RCC 7860 (cell line): Measurements from ENCODE around the gene WWOX.
"Not testable (repeated sequence)": the region's sequence is repeated elsewhere in the genome, so short reads cannot be mapped to it uniquely, and the experiment has no call there.

Experiments used
- DNase-seq: peaks from one replicate; pipeline ENCODE4 v3.0.0-alpha.2; 2015; ENCODE audit warnings: low spot score
- FAIRE-seq: peaks from 2 replicates; lab custom pipeline; 2012; peaks lifted over from hg19 to GRCh38; lab: Jason Lieb, UNC

Gene WWOX

DNA sequence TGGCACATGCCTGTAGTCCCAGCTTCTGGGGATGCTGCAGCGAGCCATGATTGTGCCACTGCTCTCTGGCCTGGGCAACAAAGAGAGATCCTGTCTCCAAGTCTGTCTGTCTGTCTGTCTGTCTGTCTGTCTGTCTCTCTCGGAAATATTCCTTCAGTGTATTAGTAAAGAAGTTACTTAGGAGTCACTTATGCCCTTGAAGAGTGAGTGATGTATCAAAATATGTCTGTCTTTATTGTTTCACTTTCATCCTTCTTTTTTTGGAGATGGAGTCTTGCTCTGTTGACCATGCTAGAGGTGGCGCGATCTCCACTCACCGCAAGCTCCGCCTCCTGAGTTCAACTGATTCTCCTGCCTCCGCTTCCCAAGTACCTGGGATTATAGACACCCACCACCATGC, 410.5 kb downstream of the WWOX start:
- FAIRE-seq (no peak), DNase-seq (no peak)

GRCh38 chr16:78510496-78510895, 411.0 kb downstream of the WWOX start:
- no peak for FAIRE-seq

GRCh38 chr16:78513838-78514237, 414.4 kb downstream of the WWOX start:
- FAIRE-seq: no peak
- DNase-seq: no peak

More at GRCh38 chr16:78510496-78510895, 411.0 kb downstream of the WWOX start:
- no peak for DNase-seq

- FAIRE-seq: not testable (repeated sequence)
Measured at GRCh38 chr16:78514888-78515287, 415.4 kb downstream of the WWOX start.

DNA sequence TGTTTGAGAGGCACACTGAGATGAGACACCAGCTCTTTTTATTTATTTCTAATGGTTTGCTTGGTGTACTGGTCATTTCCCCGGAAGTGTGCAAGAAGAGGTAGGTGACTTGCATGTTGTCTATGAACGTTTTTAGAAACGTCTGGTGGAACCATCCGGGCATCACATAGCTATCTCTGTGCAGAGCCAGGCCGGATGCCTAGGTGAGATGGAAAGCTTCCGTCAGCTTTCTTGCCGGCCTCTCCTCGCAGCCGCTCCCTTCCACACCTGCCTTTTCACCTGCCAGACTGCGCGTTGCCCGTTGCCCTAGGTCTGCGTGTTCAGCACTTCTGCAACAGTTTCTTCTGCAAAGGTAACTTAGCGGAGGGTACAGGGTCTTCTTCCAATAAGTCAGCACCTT, 416.0 kb downstream of the WWOX start:
- FAIRE-seq: no peak
- no peak for DNase-seq

More at GRCh38 chr16:78514888-78515287, 415.4 kb downstream of the WWOX start:
- not testable (repeated sequence) for DNase-seq

GRCh38 chr16:78516006-78516736, 416.7 kb downstream of the WWOX start:
- FAIRE-seq: no peak
- no peak for DNase-seq

GRCh38 chr16:78519896-78520295, 420.4 kb downstream of the WWOX start:
- no peak for FAIRE-seq
- DNase-seq: no peak

DNA sequence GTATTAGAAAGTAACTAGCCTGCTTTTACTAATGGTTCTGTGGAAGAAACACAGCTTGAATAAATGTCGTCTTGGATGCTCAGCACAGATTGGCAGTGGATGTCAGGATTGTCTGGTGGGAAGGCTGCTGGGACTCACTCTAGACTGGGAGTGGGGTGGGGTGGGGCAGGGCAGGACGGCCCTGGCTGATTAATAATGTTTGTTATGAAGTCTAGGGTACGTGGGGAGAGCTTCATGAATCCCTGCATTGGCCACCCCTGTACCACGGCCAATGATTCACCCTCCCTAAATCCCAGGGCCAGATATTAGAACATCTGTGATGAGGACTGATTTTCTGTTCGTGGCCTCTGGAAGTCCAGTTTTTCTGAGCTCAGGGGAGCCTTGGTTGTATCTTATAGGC, 421.0 kb downstream of the WWOX start:
- FAIRE-seq (no peak), DNase-seq (no peak)

GRCh38 chr16:78522327-78522726, 422.9 kb downstream of the WWOX start:
- no peak for FAIRE-seq
- no peak for DNase-seq

DNA sequence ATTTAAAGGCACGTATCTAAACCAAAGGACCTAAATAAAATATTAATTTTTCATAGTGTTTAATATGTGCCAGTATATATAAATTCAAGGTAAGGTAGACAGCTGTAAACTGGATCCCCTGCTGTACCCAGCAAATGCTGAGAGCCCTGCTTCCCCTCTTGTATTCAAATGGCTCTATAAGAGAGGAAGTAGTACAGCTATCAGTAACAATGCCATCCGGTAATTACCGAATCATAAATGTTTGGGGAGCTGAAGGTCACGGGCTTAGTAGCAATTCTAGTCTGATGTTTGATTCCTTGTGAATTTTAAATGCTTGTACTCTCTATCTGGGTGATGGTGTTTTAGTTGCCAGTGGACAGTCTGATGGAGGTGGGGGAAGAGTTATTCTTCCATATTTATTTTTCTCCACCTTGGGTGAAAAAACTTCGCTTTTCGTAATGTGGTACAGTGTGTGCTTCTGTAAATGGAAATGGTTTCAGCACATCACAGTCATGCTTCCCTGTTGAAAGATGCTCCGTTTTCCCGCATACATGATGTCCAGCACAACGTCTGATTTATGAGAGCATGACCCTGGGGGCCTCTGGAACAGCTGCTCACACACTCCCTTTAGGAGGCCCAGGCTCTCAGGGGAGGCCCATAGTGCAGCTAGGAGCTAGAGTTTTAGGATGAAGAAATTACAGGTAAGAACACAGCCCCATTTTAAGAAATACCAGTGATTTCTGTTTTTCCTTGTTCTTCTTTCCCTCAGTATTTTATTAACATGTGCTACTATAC, 423.9 kb downstream of the WWOX start:
- DNase-seq: no peak

GRCh38 chr16:78524066-78524595, 424.7 kb downstream of the WWOX start:
- no peak for DNase-seq
- FAIRE-seq: no peak

More for the DNA sequence above, 423.9 kb downstream of the WWOX start:
- no peak for FAIRE-seq

- DNase-seq (no peak), FAIRE-seq (no peak)
Measured at GRCh38 chr16:78528265-78528664, 428.8 kb downstream of the WWOX start.

GRCh38 chr16:78529881-78530280, 430.4 kb downstream of the WWOX start:
- FAIRE-seq (no peak), DNase-seq (no peak)

DNA sequence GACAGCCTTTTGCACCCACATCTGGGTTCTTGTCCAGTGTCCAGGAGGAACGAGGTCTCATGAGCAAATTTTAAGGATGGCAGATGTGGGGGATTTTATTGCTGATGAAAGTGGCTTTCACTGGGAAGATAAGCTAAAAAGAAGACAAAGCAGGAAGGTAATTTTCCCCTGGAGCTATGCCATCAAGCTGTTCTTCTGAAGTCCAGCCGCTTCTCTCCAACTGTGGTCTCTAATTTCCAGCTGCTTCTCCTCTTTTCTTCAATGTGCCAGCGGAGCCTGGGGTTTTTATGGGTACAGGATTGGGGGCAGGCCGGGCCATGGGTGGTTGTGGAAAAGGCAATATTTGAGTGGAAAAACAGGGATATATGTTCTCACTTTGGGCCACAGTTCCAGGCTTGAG, 430.8 kb downstream of the WWOX start:
- no peak for DNase-seq
- FAIRE-seq: no peak

DNA sequence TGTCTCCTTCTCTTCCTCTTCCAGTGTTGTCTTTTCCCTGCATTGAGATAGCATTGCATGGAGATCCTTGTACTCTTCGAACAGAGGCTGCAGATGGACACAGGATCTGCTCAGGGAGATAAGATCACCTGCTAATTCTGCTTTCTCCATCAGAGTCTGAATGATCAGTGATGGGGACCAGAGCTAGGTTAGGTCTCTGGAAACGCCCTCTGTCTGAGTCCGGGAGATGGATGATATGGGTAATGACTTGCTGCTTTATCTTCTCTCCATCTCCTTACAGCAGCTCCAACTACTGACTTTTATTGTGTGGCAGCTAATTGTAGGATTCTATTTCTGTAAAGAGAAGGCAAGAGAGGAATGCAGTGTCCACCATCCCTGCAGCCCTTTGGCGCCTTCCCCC, 435.6 kb downstream of the WWOX start:
- no peak for FAIRE-seq

GRCh38 chr16:78537511-78537910, 438.1 kb downstream of the WWOX start:
- no peak for DNase-seq
- no peak for FAIRE-seq

More for the DNA sequence above, 435.6 kb downstream of the WWOX start:
- no peak for DNase-seq

DNA sequence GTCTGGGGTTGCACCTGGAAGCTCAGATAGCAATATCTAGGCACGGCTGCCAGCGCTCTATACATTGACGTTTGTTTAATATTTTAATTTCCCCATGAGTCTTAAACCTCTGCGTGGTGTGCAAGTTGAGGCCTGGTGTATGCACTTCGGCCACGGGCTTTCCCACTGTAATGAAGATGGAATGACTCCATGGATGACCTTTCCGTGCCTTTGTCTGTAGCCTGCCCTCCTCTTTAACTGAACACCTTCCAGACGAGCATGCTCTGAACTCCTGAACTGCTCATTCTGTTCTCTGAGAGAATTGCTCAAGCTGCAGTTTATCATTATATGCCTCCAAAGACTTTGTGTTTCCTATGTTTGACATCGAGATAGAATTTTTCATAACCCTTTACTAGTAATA, 438.8 kb downstream of the WWOX start:
- no peak for FAIRE-seq

DNA sequence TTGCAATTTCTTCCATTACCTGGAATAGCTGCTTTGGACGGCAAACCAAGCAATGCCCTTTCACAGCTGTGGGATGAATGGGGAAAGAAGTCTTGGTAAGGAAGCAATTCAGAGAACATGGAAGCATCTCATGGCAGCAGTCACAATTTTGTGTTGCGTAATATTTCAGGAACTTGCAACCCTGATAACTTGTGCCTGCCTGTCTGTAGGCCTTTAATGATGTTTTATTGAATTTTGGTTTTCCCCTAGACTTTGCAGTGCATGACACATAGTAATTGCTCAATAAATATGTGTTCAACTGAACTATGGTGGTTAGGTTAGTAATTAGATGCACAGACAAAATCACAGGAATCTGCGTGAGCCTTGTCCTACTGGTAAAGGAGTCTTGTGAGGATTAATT, 439.5 kb downstream of the WWOX start:
- FAIRE-seq (no peak), DNase-seq (no peak)

More for the DNA sequence above, 438.8 kb downstream of the WWOX start:
- no peak for DNase-seq

DNA sequence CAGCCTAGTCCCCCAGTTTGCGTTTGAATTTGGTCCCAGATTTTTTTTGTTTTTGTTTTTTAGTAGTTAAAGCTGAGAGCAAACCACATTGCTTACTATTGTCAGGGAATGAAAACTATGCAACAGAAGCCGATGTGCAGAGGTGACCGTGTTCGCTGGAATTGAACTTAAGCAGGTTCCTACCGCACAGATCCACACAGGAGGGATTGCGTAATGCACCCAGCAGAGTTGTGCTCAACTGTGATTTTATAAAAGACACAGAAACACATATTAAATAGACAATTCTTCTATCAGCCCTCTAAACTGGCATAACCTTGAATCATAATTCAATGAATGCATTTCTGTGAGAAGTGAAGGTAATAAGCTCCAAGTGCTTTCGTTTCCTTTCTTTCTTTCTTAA, 443.0 kb downstream of the WWOX start:
- FAIRE-seq (no peak), DNase-seq (no peak)

DNA sequence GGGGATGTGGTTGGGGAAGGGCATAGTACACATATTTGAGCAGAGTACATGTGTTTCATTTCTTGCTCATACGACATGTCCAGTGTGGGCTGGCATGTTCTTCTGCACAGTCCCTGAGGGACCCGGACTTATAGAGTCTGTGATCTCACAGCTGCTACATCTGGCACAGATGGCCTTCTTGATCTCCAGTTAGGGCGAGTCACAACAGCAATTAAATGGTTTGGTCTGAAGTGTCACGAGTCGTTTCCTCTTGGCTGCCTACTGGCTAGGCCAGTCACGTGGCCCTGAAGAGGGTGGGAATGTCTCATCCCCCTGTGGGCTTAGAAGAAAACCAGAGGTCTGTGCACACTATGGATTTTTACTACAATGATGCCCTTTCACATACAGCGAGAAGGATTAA, 443.6 kb downstream of the WWOX start:
- DNase-seq (no peak), FAIRE-seq (no peak)

DNA sequence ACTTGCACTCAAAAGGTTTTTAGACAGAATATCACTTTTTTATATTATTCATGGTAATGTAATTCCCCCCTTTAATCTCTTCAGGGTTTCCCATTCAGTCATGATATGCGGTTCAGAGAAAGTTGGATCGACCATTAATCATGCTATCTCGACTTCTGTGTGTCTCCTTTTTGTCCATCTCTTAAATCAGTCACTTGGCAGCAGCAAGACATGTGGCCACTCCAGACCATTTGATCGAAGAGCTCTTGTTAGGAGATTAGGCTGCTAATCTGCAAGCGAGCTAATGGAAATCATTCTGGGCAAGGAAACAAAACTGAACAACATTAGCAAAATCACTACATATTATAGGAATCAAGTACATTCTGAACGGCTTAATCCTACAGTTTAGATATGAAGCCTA, 449.9 kb downstream of the WWOX start:
- DNase-seq (no peak), FAIRE-seq (no peak)
